GM18867 (cell line): ENCODE results near the gene FAM193A.
A peak's percentile ranks its signal among the peaks of the same experiment; 100 is the strongest.
"Not testable (repeated sequence)": the region's sequence is repeated elsewhere in the genome, so short reads cannot be mapped to it uniquely, and the experiment has no call there.

Source experiments
- ATAC-seq: cut with Tn5 transposase; IDR thresholded peaks from one replicate; pipeline ENCODE4 v1.9.1; 2021; ENCODE audit warnings: mild to moderate bottlenecking, moderate library complexity; ENCODE audit not compliant: unreplicated experiment

FAM193A gene

DNA sequence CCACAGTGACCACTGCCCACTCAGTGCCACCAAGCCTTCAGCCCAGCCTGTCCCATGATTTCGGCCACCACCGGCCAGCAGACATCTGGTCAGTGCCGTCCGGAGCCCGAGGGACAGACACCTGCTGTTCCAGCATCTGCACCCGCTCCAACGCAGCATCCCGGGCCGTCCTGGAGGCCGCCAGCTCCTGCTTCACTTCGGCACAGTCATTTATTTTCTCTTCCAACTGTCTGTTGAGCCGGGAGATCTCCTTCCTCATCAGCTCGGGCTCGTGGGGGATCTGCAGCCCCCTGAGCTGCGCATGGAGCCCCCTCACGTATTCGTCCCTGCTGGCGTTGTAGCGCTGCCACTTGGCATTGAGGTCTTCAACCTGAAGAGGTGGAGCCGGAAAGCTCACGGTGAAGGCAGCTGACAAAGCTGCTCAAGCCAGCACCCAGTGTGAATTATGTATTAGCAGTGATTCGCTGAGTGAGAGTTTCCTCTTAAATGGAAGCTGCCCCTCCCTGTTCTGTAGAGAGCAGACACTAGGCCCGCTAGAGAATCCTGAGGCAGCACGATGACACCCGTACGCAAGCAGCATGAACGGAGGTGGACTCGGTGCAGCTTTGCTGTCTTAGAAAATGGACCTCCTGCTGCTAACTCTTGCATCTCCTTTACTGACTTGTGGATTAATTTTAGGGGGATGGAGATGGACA, 208.3 kb downstream of the FAM193A start:
- ATAC-seq = no peak

DNA sequence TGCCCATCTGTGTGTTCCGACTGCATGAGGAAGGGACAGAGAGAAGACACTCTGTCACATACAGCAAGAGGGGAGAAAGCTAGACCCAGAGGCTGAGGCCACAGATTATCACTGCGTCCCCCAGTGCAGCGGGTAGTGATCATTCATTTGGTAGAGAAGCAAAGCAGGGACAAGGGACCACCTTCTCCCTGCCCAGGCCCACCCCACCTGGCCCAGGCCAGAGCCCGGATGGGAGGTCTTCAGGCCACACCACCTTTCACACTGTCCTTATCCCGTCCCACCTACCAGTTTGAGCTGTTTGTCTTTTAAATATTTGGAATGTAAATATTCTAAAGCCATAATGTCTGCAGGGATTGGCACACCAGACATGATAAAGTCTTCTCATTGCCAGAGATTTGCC, 209.1 kb downstream of the FAM193A start:
- ATAC-seq = no peak

- ATAC-seq = peak; percentile 77
Measured at GRCh38 chr4:2745981-2746806, 209.7 kb downstream of the FAM193A start.

DNA sequence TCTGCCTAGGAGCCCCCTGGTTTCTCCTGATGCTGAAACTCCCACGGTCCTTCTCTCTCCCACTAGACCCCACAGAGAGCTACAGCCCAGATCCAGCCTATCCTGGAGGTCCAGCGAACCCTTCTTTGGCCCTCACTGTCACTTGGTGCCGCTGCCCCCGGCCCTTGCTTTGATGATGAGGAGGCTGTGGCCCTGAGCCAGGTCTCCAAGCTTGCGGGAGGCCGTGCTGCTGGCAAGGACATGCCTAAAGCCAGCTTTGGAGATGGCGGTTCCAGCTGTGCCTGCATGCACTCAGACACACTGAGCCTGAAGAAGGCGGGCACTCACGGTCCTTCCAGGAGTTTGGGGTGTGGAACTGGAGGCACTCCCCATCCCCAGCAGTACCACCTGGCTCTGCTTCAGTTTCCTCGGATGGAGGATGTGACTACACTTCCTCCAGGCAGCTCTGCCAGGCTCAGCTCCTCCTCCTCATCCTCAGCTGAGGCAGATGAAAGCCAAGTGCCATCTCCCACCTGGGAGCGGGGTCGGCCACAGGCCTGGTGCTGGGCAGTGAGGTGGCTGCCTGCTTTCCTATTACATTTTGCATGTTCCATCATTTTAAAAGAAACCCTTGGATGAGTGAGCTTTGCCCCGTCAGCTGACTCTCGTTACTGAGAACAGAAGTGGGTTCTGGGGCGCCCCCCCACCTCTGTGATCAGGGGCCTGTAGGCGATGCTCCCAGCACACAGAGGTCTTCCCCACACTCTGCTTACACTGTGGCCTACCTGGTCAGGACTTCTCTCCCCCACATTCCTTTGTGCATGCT, 210.6 kb downstream of the FAM193A start:
- no peak for ATAC-seq

- ATAC-seq = no peak
Measured at GRCh38 chr4:2750719-2751605, 214.5 kb downstream of the FAM193A start.

DNA sequence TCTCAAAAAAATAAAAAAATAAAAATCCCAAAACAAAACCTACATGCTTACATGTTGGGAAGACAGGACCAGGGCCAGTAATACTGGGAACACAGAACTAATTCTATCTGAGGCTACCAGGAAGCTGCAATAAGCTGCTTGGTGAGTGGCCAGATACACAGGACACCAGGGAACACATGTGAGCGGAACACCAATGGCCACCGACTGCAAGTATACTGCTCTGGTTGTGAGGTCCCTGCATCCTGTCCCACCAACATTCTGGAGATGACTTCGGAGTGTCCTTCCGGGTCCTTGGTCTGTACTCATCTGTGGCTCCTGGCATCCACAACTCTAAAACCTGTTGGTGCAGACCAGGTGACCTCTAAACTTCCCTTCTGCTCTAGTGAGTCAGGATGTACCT, 217.0 kb downstream of the FAM193A start:
- no peak for ATAC-seq

- no peak for ATAC-seq
Measured at GRCh38 chr4:2754848-2755819, 218.7 kb downstream of the FAM193A start.

DNA sequence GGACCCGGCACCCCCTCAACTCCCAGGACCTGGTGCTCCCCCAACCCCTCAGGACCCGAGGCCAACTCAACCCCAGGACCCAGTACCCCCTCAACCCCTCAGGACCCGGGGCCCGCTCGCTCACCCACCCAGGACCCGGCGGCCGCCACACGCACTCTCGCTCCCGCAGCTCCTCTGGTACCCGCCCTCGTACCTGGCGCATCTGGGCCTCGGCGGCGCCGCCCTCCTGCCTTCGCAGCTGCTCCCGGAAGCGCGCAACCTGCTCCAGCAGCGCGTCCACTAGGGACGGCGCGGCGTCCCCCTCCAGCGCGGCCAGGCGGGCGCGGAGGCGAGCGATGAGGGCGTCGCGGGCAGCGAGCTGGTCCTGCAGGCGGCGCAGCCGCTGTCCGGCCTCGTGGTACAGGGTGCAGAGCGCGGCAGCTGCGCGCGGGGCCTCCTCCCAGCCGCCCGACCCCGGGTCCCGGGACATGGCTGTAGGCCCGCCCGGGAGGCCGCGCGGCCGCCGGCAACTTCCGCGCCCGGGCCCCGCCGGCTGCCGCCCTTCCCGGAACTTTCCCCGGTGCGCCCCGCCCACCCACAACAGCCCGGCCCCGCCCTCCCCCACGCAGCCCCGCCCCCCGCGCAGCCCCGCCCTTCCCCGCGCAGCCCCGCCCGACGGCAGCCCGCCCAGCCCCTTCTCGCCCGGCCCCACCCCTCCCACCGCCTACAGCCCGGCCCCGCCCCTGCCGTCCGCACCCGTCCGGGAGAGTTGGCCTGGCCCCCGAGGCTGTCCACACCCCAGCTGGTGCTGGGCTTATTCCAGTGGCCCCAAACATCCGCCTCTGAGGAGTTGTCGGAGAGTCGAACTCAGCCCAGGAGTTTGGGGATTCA, 219.6 kb downstream of the FAM193A start, which contains the start of gene TNIP2:
Gene TNIP2, minus strand, starts transcription at position 516 of the 870 bp plus-strand sequence. Its CDS starts 47 bp downstream, at position 469.
- peak; percentile 59 for ATAC-seq

- ATAC-seq = peak; percentile 2
Measured at GRCh38 chr4:2756691-2757350, 220.4 kb downstream of the FAM193A start.

DNA sequence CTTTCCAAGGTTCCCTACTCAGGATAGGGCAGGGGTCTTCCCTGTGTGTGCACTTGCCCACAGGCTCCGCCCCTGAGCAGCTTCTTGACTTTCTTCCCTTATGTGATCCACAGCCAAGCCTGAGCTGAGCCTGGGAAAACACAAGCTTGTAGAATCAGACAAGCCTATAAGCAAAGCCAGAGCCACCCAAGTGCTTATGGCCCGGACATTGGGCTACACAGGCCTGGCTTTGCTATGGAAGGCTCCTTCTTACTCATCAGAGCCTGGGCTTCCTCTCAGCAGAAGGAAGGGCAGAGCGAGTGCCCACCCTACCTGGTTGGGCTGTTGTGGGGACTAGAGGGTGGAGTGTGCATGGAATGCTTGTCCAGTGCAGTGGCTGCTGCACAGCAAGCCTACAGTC, 221.0 kb downstream of the FAM193A start:
- no peak for ATAC-seq

DNA sequence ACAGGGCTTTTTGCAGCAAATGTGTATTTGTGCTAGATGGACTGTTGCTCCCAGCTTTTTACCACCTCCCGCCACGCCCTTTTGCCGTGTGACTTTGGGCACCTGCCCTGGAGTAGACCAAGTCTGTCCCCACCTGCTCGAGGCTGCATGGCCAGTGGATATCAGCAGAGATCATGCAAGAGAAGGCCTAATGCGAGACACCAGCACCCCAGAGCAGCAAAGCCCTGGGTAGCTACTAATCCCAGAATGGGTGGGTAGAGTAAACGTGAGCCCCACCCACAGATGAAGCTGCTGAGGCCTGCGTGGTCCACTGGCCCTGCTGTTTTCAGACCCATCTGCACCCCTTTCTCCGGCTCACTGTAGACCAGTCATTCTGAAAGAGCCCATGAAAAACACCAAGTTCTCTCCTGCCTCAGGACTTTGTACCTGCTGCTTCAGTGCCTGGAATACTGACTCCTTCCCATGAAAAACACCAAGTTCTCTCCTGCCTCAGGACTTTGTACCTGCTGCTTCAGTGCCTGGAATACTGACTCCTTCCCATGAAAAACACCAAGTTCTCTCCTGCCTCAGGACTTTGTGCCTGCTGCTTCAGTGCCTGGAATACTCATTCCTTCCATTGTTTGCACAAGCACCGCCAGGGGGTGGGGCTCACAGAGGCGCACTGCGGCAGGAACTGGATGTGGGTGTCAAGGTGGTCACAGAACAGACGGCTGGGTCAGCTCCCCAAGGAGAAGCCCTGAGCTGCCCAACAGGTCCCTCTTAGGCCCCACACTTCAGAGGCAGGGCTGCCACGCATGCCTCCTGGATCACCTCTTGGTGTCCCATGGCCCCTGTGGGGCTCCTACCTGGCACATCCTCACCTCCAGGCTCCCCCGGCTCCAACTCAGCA, 224.8 kb downstream of the FAM193A start:
- ATAC-seq = no peak

- ATAC-seq = no peak
Measured at GRCh38 chr4:2762048-2762447, 225.6 kb downstream of the FAM193A start.

- ATAC-seq = not testable (repeated sequence)
Measured at GRCh38 chr4:2762486-2763370, 226.3 kb downstream of the FAM193A start.

DNA sequence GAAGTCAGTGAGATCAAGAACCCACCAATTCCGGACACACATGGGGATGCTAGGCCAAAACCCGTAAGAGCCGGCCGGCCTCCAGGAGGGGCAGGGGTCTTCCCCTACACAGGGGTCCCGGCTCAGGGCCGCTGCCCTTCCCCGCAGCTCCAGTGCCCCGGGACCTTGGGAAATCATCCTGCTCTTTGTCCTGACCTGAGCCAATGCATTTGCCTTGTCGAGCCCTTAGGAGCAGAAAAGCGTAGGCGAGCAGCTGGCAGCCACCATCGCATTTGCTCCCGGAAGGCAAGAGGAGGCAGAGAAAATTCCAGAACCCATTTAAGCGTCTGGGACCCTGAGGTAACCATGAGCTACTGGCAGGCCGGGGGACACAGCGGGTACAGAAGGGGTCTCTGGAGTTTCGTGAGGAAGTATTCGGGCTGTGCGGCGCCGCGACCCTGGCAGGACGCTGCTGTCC, 227.1 kb downstream of the FAM193A start:
- no peak for ATAC-seq

- no peak for ATAC-seq
Measured at GRCh38 chr4:2765832-2766526, 229.5 kb downstream of the FAM193A start.
